Neural cell (in vitro differentiated cells): Measurements from ENCODE around the gene CCL27. TPM values are rescaled to one million over a fixed set of nuclear protein-coding genes. Genes with fewer than 3 reads are reported as not detected.
A peak's percentile ranks its signal among the peaks of the same experiment; 100 is the strongest.

Experiments used
- H2AFZ ChIP-seq: fragments of 200-600, 300-800 bp; sonication (generic), shearing (Covaris generic); 2 replicates; pipeline ENCODE4 v1.6.0; 2014; ENCODE audit warnings: low read depth, mild to moderate bottlenecking, antibody characterized with exemption, low read length, moderate library complexity
- H3F3A ChIP-seq: fragments of 200-600 bp; shearing (Covaris generic); 2 replicates; pipeline ENCODE4 v1.6.1; 2016; ENCODE audit warnings: mild to moderate bottlenecking, moderate library complexity, mixed read lengths, antibody characterized with exemption, low read length; ENCODE audit not compliant: insufficient read depth, poor library complexity, severe bottlenecking
- H3K27ac ChIP-seq: fragments of 200-600, 300-800 bp; sonication (generic), shearing (Covaris generic); 2 replicates; pipeline ENCODE4 v1.5.1; 2014; ENCODE audit warnings: mild to moderate bottlenecking, low read length, moderate library complexity
- H3K27me3 ChIP-seq: fragments of 300-800, 200-600 bp; sonication (generic), shearing (Covaris generic); 2 replicates; pipeline ENCODE4 v1.6.0; 2014; ENCODE audit warnings: mild to moderate bottlenecking, low read depth, low read length, moderate library complexity; ENCODE audit not compliant: insufficient read depth
- H3K36me3 ChIP-seq: fragments of 300-800, 200-600 bp; sonication (generic), shearing (Covaris generic); 2 replicates; pipeline ENCODE4 v1.5.1; 2014; ENCODE audit warnings: mild to moderate bottlenecking, antibody characterized with exemption, low read length, moderate library complexity; ENCODE audit not compliant: insufficient read depth
- H3K4me2 ChIP-seq: fragments of 300-800, 200-600 bp; sonication (generic), shearing (Covaris generic); 2 replicates; pipeline ENCODE4 v1.6.0; 2014; ENCODE audit warnings: mild to moderate bottlenecking, low read length
- H3K4me3 ChIP-seq: fragments of 300-800, 200-600 bp; sonication (generic), shearing (Covaris generic); 2 replicates; pipeline ENCODE4 v1.5.1; 2014; ENCODE audit warnings: mild to moderate bottlenecking, low read length, moderate library complexity
- H3K79me2 ChIP-seq: fragments of 200-600 bp; shearing (Covaris generic); replicated peaks from 2 replicates; pipeline ENCODE4 v1.6.0; 2014; ENCODE audit warnings: mild to moderate bottlenecking, low read length, moderate library complexity; ENCODE audit not compliant: insufficient read depth
- H3K9ac ChIP-seq: fragments of 300-800, 200-600 bp; sonication (generic), shearing (Covaris generic); 2 replicates; pipeline ENCODE4 v1.6.1; 2016; ENCODE audit warnings: mild to moderate bottlenecking, low read length, mixed read lengths
- H3K9me2 ChIP-seq: fragments of 200-600 bp; shearing (Covaris generic); 2 replicates; pipeline ENCODE4 v1.6.1; 2016; ENCODE audit warnings: mild to moderate bottlenecking, low read length, mixed read lengths; ENCODE audit not compliant: insufficient read depth
- H3K9me3 ChIP-seq: fragments of 200-600, 300-800 bp; sonication (generic), shearing (Covaris generic); 2 replicates; pipeline ENCODE4 v1.6.1; 2016; ENCODE audit warnings: mild to moderate bottlenecking, mixed run types, low read length, moderate library complexity, mixed read lengths
- H4K20me1 ChIP-seq: fragments of 200-600 bp; shearing (Covaris generic); 2 replicates; pipeline ENCODE4 v1.6.1; 2016; ENCODE audit warnings: mild to moderate bottlenecking, mixed run types; ENCODE audit not compliant: insufficient read depth
- CTCF ChIP-seq: fragments of 450-650 bp; IDR thresholded peaks from 2 replicates; pipeline ENCODE4 v1.5.1; 2014; ENCODE audit warnings: antibody characterized with exemption, mild to moderate bottlenecking, moderate library complexity; ENCODE audit not compliant: poor library complexity, severe bottlenecking
- EP300 ChIP-seq: fragments of 450-650 bp; conservative IDR thresholded peaks from 2 replicates; pipeline ENCODE4 v1.6.1; 2014; ENCODE audit warnings: antibody characterized with exemption, mild to moderate bottlenecking, moderate library complexity; ENCODE audit not compliant: poor library complexity, severe bottlenecking
- EZH2 ChIP-seq: fragments of 200-600, 300-800 bp; shearing (Covaris generic), sonication (generic); IDR thresholded peaks from 2 replicates; pipeline ENCODE4 v1.6.1; 2014; ENCODE audit warnings: antibody characterized with exemption, low read length, borderline replicate concordance, mild to moderate bottlenecking; ENCODE audit not compliant: insufficient read depth, poor library complexity, severe bottlenecking
- MXI1 ChIP-seq: fragments of 450-650 bp; conservative IDR thresholded peaks from 2 replicates; pipeline ENCODE4 v1.6.1; 2014; ENCODE audit warnings: antibody characterized with exemption, mild to moderate bottlenecking; ENCODE audit not compliant: poor library complexity, severe bottlenecking
- POLR2AphosphoS5 ChIP-seq: IDR thresholded peaks from 2 replicates; pipeline ENCODE4 v1.6.1; 2012
- RAD21 ChIP-seq: fragments of 450-650 bp; conservative IDR thresholded peaks from 2 replicates; pipeline ENCODE4 v1.6.1; 2014; ENCODE audit warnings: antibody characterized with exemption, mild to moderate bottlenecking, moderate library complexity
- REST ChIP-seq: IDR thresholded peaks from 2 replicates; pipeline ENCODE4 v1.6.1; 2012; ENCODE audit warnings: borderline replicate concordance
- SMC3 ChIP-seq: fragments of 450-650 bp; conservative IDR thresholded peaks from 2 replicates; pipeline ENCODE4 v1.6.1; 2014; ENCODE audit warnings: antibody characterized with exemption, mild to moderate bottlenecking, moderate library complexity; ENCODE audit not compliant: poor library complexity
- TAF1 ChIP-seq: IDR thresholded peaks from 2 replicates; pipeline ENCODE4 v1.6.1; 2012; ENCODE audit warnings: low read depth
- polyA plus RNA-seq: library from polyadenylated mRNA; depleted of rRNA; stranded (reverse); fragments of >200 nt; gene quantifications from 2 replicates; pipeline ENCODE4 v1.2.3, GENCODE V29; 2014

The CCL27 gene
- polyA plus RNA-seq, 1 donor from 2014 or later = 0.82 TPM

- H4K20me1 ChIP-seq = no peaks in the 10 kb centered on the region
- no peak overlapping the region for H3K4me2 ChIP-seq
- H3K9me3 ChIP-seq = no peaks in the 10 kb centered on the region
- no peak overlapping the region for H2AFZ ChIP-seq
- H3K79me2 ChIP-seq = peaks cover 6% of the 10 kb centered on the region
- no peak for TF ChIP-seq CTCF
- no peak for TF ChIP-seq EP300
- no peak for TF ChIP-seq RAD21
- no peak for TF ChIP-seq SMC3
- no peak for TF ChIP-seq REST
- TF ChIP-seq MXI1 = no peak
- TF ChIP-seq POLR2AphosphoS5 = no peak
- TF ChIP-seq EZH2 = no peak
- no peak for TF ChIP-seq TAF1
- H3K36me3 ChIP-seq = no peaks in the 10 kb centered on the region
- H3K4me3 ChIP-seq = no peak overlapping the region
- no peak overlapping the region for H3K27ac ChIP-seq
- H3K9me2 ChIP-seq = no peaks in the 10 kb centered on the region
- peak overlapping the region; percentile 9 for H3K9ac ChIP-seq
- H3F3A ChIP-seq = no peaks in the 10 kb centered on the region
- H3K27me3 ChIP-seq = peaks cover 3% of the 10 kb centered on the region
These were observed 27.8 kb downstream of the CCL27 start for GRCh38 chr9:34634551-34635248.

- Histone ChIP-seq H4K20me1 (no peaks in the 10 kb centered on the region), H3K4me2 (no peak overlapping the region), H3K79me2 (peaks cover 6% of the 10 kb centered on the region), H3K9me2 (no peaks in the 10 kb centered on the region), H3K27me3 (peaks cover 10% of the 10 kb centered on the region), H3F3A (no peaks in the 10 kb centered on the region), H2AFZ (no peak overlapping the region), H3K9ac (no peak overlapping the region), H3K36me3 (no peaks in the 10 kb centered on the region), H3K27ac (no peak overlapping the region), H3K9me3 (no peaks in the 10 kb centered on the region), H3K4me3 (no peak overlapping the region)
- TF ChIP-seq EZH2 (no peak), REST (no peak), RAD21 (peak; percentile 83), EP300 (no peak), MXI1 (no peak), POLR2AphosphoS5 (no peak), CTCF (peak; percentile 92), TAF1 (no peak), SMC3 (peak; percentile 81)
These were observed 28.5 kb downstream of the CCL27 start for GRCh38 chr9:34633851-34634550.
